Posterior vena cava (tissue), 2 donors: Measurements from ENCODE around the gene CDC16. TPM values are rescaled to one million over a fixed set of nuclear protein-coding genes. Genes with fewer than 3 reads are reported as not detected.
A peak's percentile ranks its signal among the peaks of the same experiment; 100 is the strongest.
"Not testable (repeated sequence)": the region's sequence is repeated elsewhere in the genome, so short reads cannot be mapped to it uniquely, and the experiment has no call there.

ENCODE experiments used
- DNase-seq: peaks from one replicate; pipeline ENCODE4 v3.0.0-alpha.2; 2020; ENCODE audit warnings: low spot score
- intact Hi-C, 2 donors: fragments of 100-400 bp; cut with DNase I; formaldehyde crosslinking; loops; one replicate each; pipeline versions ENCODE4 v1.14.1 to v1.14.2; 2022 to 2023
- long read RNA-seq, 2 donors: library from polyadenylated mRNA; unstranded; transcript quantifications; one replicate each; pipeline ENCODE4 v2.0.0, GENCODE V29; 2020 to 2021
- total RNA-seq, 2 donors: library from RNA; stranded (reverse); fragmentation: NEBNext Ultra II Directional; extraction: Animal tissue kit (Norgen Biotek cat#: 25700); gene quantifications; one replicate each; pipeline ENCODE4 v1.2.1, GENCODE V29; 2021
- donor health status: DM: yes; HTN: yes; CAD: no.
- donor health status: DM: yes; HTN: yes; CAD: no.

Gene CDC16
- 10 to 100 TPM; 46.8 TPM for total RNA-seq
- long read RNA-seq, donor 1, transcript CDC16-203 (18 exons, 2,203 nt), result major isoform, 12 of 39 reads
- long read RNA-seq, donor 1, transcript CDC16-204 (19 exons, 2,211 nt), result minor isoform, 6 of 39 reads
- long read RNA-seq, donor 1, partial matches to known transcripts, result 6 of 39 reads
- long read RNA-seq, donor 1, other reads (novel, unspliced or antisense), result 14 of 39 reads
- long read RNA-seq, donor 2, transcript CDC16-204 (19 exons, 2,211 nt), result major isoform, 10 of 39 reads
- long read RNA-seq, donor 2, transcript CDC16-203 (18 exons, 2,203 nt), result minor isoform, 7 of 39 reads
- long read RNA-seq, donor 2, partial matches to known transcripts, result 8 of 39 reads
- long read RNA-seq, donor 2, other reads (novel, unspliced or antisense), result 12 of 39 reads

- DNase-seq, result peak; percentile 97
- intact Hi-C loops, result loop anchor here in 1 of 2 donors (5.0 kb wide), 1 partner anchor 423 kb away; no protein-coding TSS in a partner anchor
Measured at GRCh38 chr13:114234645-114235421, at the start of gene CDC16. Gene CDC16 (plus strand): TSS chr13:114234897. CDS start chr13:114235085, 188 bp downstream.

- intact Hi-C loops, result no loop called here
- no peak for DNase-seq
Measured at GRCh38 chr13:114185182-114185971, 49.3 kb upstream of the CDC16 start.

- no peak for DNase-seq
- intact Hi-C loops, result no loop called here
Measured at GRCh38 chr13:114194853-114195252, 39.8 kb upstream of the CDC16 start.

GRCh38 chr13:114196629-114197028 is 38.1 kb upstream of the CDC16 start:
- no peak for DNase-seq
- intact Hi-C loops, result no loop called here

- DNase-seq, result no peak
- intact Hi-C loops, result no loop called here
Measured at GRCh38 chr13:114198556-114198955, 36.1 kb upstream of the CDC16 start.

DNA sequence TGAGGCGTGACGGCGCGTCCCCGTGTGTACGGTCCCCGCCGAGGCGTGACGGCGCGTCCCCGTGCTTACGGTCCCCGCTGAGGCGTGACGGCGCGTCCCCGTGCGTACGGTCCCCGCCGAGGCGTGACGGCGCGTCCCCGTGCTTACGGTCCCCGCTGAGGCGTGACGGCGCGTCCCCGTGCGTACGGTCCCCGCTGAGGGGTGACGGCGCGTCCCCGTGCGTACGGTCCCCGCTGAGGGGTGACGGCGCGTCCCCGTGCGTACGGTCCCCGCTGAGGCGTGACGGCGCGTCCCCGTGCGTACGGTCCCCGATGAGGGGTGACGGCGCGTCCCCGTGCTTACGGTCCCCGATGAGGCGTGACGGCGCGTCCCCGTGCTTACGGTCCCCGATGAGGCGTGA is 35.2 kb upstream of the CDC16 start:
- intact Hi-C loops, DNase-seq: not testable (repeated sequence)

DNA sequence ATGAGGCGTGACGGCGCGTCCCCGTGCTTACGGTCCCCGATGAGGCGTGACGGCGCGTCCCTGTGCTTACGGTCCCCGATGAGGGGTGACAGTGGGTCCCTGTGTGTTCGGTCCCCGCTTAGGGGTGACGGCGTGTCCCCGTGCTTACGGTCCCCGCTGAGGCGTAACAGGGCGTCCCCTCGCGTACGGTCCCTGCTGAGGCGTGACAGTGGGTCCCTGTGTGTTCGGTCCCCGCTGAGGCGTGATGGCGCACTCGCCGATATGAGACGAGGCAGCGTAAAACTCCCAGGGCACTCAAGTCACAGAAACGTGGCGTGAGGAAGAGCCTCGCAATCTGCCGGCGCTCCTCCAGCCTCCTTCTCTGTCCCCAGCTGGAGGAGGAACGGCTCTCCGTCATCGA is 34.7 kb upstream of the CDC16 start:
- intact Hi-C loops, result no loop called here
- no peak for DNase-seq

DNA sequence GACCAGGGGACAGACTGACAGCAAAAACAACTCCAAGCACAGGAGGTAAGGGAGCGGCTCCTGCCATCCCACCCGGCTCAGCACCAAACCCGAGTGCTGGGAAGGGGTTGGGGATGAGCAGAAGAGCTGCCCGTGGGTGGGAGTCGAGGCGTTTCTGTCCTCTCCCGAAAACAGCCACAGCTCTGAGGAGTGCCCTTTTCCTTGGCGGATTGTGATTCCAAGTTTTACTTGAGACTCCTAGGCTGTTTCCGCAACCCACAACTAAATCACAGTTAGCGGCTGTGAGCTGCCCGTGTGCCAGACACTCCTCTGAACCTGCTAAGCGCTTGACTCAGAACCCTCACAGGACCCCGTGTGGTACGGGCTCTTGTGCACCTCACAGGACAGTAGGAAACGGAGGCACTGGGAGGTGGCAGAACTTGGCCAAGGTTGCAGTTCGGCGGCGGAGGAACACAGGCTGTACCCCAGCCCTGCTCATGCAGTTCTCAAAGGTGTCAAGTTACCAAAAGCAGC is 34.2 kb upstream of the CDC16 start:
- intact Hi-C loops, result no loop called here
- no peak for DNase-seq

DNA sequence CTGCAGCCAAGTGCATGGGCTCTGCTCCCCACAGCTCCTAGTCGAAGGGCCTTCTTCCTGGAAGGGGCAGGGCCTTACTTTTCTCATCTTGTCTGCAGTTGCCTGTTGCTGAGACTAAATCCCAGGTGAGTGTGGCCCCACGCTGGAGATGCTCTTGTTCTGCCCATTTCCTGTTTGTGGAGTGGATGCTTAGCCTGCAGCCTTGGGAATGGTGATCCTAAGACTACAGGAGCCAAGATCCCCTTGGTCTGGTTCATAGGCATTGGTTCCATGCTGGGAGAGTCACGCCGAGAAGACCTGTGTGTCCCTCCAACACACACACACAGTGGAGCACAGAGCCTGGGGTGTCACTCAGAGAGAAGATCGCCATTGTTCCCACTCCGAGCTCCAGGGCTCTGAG is 32.1 kb upstream of the CDC16 start:
- no peak for DNase-seq

GRCh38 chr13:114203536-114203935 is 31.2 kb upstream of the CDC16 start:
- intact Hi-C loops, result no loop called here
- no peak for DNase-seq

More for the DNA sequence above, 32.1 kb upstream of the CDC16 start:
- intact Hi-C loops, result no loop called here

DNA sequence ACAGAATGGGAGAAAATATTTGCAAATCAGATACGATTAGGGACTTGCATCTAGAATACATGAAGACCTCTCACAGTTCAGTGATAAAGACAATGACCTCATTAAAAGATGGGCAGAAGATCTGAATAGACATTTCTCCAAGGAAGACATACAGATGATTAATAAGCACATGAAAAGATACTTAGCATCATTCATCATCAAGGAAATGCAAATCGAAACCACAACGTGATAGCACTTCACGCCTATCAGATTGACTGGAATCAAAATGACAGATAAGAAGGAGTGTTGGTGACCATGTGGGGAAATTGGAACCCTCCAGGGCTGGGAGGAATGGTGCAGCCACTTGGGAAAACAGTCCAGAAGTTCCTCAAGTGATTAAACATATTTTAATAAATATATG is 29.8 kb upstream of the CDC16 start:
- DNase-seq, result no peak
- intact Hi-C loops, result no loop called here

DNA sequence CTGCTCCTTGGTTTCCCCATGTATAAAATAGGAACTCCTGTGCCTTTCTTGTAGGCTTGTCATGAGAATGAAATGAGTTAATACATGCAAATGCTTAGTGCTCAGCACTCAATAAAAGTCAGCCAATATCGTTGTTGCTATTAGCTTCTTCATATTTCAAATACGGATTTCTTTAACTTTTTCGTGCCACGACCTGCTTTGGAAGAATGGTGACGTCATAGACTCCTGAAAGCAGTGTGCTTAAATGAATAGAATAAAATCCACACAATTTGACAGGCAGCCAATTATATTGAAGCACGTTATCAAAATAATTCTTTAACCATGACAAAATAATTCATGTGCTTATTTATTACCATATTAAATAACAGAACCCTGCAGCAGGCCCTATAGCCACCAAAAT is 26.6 kb upstream of the CDC16 start:
- no peak for DNase-seq
- intact Hi-C loops, result no loop called here

- no peak for DNase-seq
- intact Hi-C loops, result no loop called here
Measured at GRCh38 chr13:114211446-114212157, 23.1 kb upstream of the CDC16 start.

DNA sequence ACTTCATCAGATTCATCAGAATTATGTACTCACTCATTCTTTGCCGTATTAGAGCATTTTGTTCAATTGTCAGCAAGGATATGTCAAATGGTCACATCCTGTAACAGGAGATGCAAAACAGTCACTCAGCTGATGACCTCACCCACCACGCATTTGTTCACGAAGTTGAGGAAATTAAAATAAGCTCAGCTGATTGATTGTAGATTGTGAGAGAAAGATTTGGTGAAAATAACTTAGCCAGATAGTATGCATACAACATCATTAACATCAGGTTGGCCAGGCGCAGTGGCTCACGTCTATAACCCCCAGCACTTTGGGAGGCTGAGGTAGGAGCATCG is 22.6 kb upstream of the CDC16 start:
- intact Hi-C loops, result no loop called here
- DNase-seq, result no peak

GRCh38 chr13:114213980-114214379 is 20.7 kb upstream of the CDC16 start:
- intact Hi-C loops, result no loop called here
- DNase-seq, result no peak

DNA sequence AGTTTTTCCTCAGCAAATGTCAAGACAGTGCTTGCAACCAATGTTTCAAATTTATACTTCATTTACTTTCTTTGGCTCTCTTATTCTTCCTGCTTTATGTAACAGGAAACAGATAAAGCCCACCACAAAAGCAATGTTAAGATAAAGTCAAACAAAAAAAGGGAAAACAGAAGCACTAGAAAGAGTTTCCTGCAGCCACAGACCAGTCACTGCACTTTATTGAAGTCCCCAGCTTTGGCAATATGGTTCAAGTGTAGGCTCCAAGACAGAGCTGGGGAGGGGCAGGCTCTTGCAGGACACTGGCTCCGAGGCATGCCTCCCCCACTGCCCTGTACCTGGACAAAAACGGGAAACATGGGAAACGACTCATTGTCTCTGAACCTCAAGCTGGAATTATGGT is 15.3 kb upstream of the CDC16 start:
- intact Hi-C loops, result no loop called here
- DNase-seq, result no peak

GRCh38 chr13:114222461-114222968 is 12.2 kb upstream of the CDC16 start:
- intact Hi-C loops, result loop anchor here in 1 of 2 donors (5.0 kb wide), 1 partner anchor 420 kb away; no protein-coding TSS in a partner anchor
- DNase-seq, result no peak

DNA sequence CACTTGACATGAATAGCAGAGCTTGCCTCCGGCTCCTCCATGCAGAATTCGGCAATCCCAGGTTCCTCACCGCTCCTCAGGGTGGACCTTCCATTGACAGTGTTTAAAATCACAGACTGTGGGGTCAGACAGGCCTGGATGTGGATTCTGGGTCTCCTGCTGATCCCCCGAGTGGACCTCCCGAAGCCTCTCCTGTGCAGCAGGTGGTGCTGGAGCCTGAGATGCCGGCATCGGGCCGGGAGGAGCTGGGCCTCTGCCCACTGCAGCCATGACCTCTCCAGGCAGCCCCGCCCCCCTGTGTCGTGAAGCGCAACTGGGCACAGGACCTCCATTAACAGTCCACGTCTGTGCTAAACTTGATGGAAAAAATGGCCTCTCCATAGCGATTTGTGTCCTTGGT is 10.5 kb upstream of the CDC16 start:
- no peak for DNase-seq
- intact Hi-C loops, result loop anchor here in 1 of 2 donors (5.0 kb wide), 1 partner anchor 422 kb away; no protein-coding TSS in a partner anchor

GRCh38 chr13:114225610-114226009 is 9.1 kb upstream of the CDC16 start:
- no peak for DNase-seq
- intact Hi-C loops, result loop anchor here (2.0 to 5.0 kb wide), 2 partner anchors 273 kb away; no protein-coding TSS in a partner anchor
